WTC11 (cell line): ENCODE results near the gene OPN1LW.

Source experiments
- ARID4B ChIP-seq: sonication (generic); formaldehyde crosslinking; IDR thresholded peaks from 2 replicates; pipeline ENCODE4 v1.8.0; 2023; ENCODE audit warnings: missing genetic modification reagents, mild to moderate bottlenecking, borderline replicate concordance
- CBFB ChIP-seq: sonication (generic); formaldehyde crosslinking; IDR thresholded peaks from 2 replicates; pipeline ENCODE4 v1.8.1; 2022; ENCODE audit warnings: mild to moderate bottlenecking, low read depth, missing genetic modification reagents
- CTCF ChIP-seq: fragments of 200-600 bp; IDR thresholded peaks from 2 replicates; pipeline ENCODE4 v1.8.0; 2022; ENCODE audit warnings: antibody characterized with exemption
- ESRRA ChIP-seq: sonication (generic); formaldehyde crosslinking; IDR thresholded peaks from 2 replicates; pipeline ENCODE4 v1.8.1; 2022; ENCODE audit warnings: mild to moderate bottlenecking, missing genetic modification reagents, borderline replicate concordance
- FOXK1 ChIP-seq: sonication (generic); formaldehyde crosslinking; IDR thresholded peaks from 2 replicates; pipeline ENCODE4 v1.8.0; 2022; ENCODE audit warnings: mild to moderate bottlenecking, moderate library complexity, missing genetic modification reagents
- MAX ChIP-seq: sonication (generic); formaldehyde crosslinking; IDR thresholded peaks from 2 replicates; pipeline ENCODE4 v1.8.0; 2022; ENCODE audit warnings: mild to moderate bottlenecking, missing genetic modification reagents
- NFATC4 ChIP-seq: fragments of 250-450 bp; sonication (Bioruptor Pico); IDR thresholded peaks from 2 replicates; pipeline ENCODE4 v1.9.0; 2021; ENCODE audit warnings: mild to moderate bottlenecking
- PRDM15 ChIP-seq: sonication (generic); formaldehyde crosslinking; IDR thresholded peaks from 2 replicates; pipeline ENCODE4 v1.8.0; 2022; ENCODE audit warnings: missing genetic modification reagents
- RELA ChIP-seq: sonication (generic); formaldehyde crosslinking; IDR thresholded peaks from 2 replicates; pipeline ENCODE4 v1.8.1; 2022; ENCODE audit warnings: missing genetic modification reagents, mild to moderate bottlenecking, borderline replicate concordance
- SP1 ChIP-seq: sonication (generic); formaldehyde crosslinking; conservative IDR thresholded peaks from 2 replicates; pipeline ENCODE4 v1.8.1; 2022; ENCODE audit warnings: missing genetic modification reagents
- ZNF425 ChIP-seq: fragments of 250-450 bp; sonication (Bioruptor Pico); conservative IDR thresholded peaks from 2 replicates; pipeline ENCODE4 v1.9.0; 2021; ENCODE audit warnings: mild to moderate bottlenecking

- TF ChIP-seq CTCF (no peak), SP1 (no peak), ZNF425 (CRISPR knock-in tag) (no peak), RELA (CRISPR knock-in tag) (no peak), PRDM15 (CRISPR knock-in tag) (no peak), MAX (CRISPR knock-in tag) (no peak), ARID4B (no peak), NFATC4 (CRISPR knock-in tag) (no peak), ESRRA (CRISPR knock-in tag) (no peak), FOXK1 (no peak), CBFB (CRISPR knock-in tag) (no peak)
These were observed 28.3 kb upstream of the OPN1LW start for GRCh38 chrX:154115750-154116149.
